HG03175 (cell line): ENCODE measurements around the gene KIF22.

Experiments used
- ATAC-seq: cut with Tn5 transposase; IDR thresholded peaks from one replicate; pipeline ENCODE4 v1.9.1; 2021; ENCODE audit warnings: mild to moderate bottlenecking, moderate library complexity; ENCODE audit not compliant: unreplicated experiment

The KIF22 gene

GRCh38 chr16:29834079-29834478, 43.5 kb downstream of the KIF22 start:
- no peak for ATAC-seq

- ATAC-seq, result no peak
These were observed 45.4 kb downstream of the KIF22 start for GRCh38 chr16:29835926-29836325.

- ATAC-seq, result no peak
These were observed 46.1 kb downstream of the KIF22 start for GRCh38 chr16:29836623-29837022.

GRCh38 chr16:29837841-29838240, 47.3 kb downstream of the KIF22 start:
- ATAC-seq, result no peak

GRCh38 chr16:29839822-29840221, 49.3 kb downstream of the KIF22 start:
- no peak for ATAC-seq

GRCh38 chr16:29840240-29840639, 49.7 kb downstream of the KIF22 start:
- ATAC-seq, result no peak

- no peak for ATAC-seq
These were observed 51.1 kb downstream of the KIF22 start for GRCh38 chr16:29841631-29842030.

GRCh38 chr16:29842732-29843346, 52.3 kb downstream of the KIF22 start:
- no peak for ATAC-seq

- no peak for ATAC-seq
These were observed 53.4 kb downstream of the KIF22 start for GRCh38 chr16:29843931-29844330.

GRCh38 chr16:29844575-29845331, 54.2 kb downstream of the KIF22 start:
- ATAC-seq, result no peak

- ATAC-seq, result no peak
These were observed 55.1 kb downstream of the KIF22 start for GRCh38 chr16:29845656-29846055.

- ATAC-seq, result no peak
These were observed 58.1 kb downstream of the KIF22 start for GRCh38 chr16:29848420-29849297.

- no peak for ATAC-seq
These were observed 59.0 kb downstream of the KIF22 start for GRCh38 chr16:29849505-29849904.

GRCh38 chr16:29850998-29851397, 60.4 kb downstream of the KIF22 start:
- ATAC-seq, result no peak

- no peak for ATAC-seq
These were observed 62.1 kb downstream of the KIF22 start for GRCh38 chr16:29852654-29853053.

- ATAC-seq, result no peak
These were observed 64.1 kb downstream of the KIF22 start for GRCh38 chr16:29854520-29855100.
